ENCODE data around the gene KCND2. TPM values are rescaled to one million over a fixed set of nuclear protein-coding genes. Genes with fewer than 3 reads are reported as not detected.

Gene KCND2
- total RNA-seq, 1 experiment from 2014 or later = 0.33 TPM

DNA sequence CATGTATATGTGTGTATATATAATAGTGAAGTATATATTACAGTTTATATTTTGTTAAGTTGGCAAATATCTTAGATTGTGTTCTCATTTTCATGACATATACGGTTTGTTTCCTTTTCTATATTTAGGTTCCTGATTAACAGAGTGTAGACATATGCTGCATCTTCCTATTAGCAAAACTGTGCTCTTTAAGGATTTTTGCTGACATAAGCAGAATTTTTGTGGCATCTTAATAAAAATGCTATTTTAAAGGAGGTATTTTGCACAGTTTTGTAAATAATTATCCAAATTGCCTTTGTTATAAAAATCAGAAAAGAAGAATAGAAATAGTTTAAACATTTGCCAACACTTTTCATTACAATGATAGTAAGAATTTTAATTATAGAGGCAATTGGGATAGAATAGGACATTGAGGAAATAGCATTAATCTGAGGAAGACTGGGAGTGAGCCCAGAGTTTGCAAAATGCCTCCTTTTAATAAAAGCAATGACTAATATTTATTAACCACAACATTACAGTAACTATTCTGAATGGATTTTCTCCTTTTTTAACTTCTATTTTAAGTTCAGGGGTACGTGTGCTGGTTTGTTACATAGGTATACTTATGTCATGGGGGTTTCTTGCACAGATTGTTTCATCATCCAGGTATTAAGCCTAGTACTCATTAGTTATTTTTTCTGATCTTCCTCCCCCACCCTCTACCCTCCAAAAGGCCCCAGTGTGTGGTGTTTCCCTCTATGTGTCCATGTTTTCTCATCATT is 38.2 kb downstream of the KCND2 start:
- Histone ChIP-seq H3K9me3 (ENCODE audit: low read length) (no peaks in the 10 kb centered on the region), H3K9ac (ENCODE audit: low read length) (no peak overlapping the region), H2AFZ (ENCODE audit: low read length) (no peak overlapping the region), H3K4me3 (ENCODE audit: low read length) (no peak overlapping the region), H3K9me2 (replicated peaks; ENCODE audit: low read length) (no peaks in the 10 kb centered on the region), H3K4me2 (ENCODE audit: low read length) (no peak overlapping the region), H3K27ac (ENCODE audit: low read length) (no peak overlapping the region), H3F3A (ENCODE audit: low read length, unreplicated experiment) (no peaks in the 10 kb centered on the region), H3K27me3 (ENCODE audit: low read length) (no peaks in the 10 kb centered on the region), H4K20me1 (ENCODE audit: low read length) (no peaks in the 10 kb centered on the region), H3K36me3 (ENCODE audit: low read depth, low read length) (no peaks in the 10 kb centered on the region), H3K79me2 (ENCODE audit: low read length) (no peaks in the 10 kb centered on the region), H3K4me1 (ENCODE audit: insufficient read depth, low read length) (no peaks in the 10 kb centered on the region)
- no peak for TF ChIP-seq CTCF (conservative IDR thresholded peaks at IDR 0.05; ENCODE audit: low read depth, low read length)
- no peak for TF ChIP-seq EZH2 (IDR thresholded peaks at IDR 0.05; ENCODE audit: low read length, unreplicated experiment)
- no peak for TF ChIP-seq EZH2phosphoT487 (IDR thresholded peaks at IDR 0.05; ENCODE audit: borderline replicate concordance, low read length)
- intact Hi-C loops (cut with micrococcal nuclease) = no loop called here
- ATAC-seq (no peak), DNase-seq (no peak)
- no TSS peak for BruUV-seq (replicated peaks)
- ChIA-PET CTCF (no interaction called here), POLR2A (ENCODE audit: unreplicated experiment) (no interaction called here)

GRCh38 chr7:120320218-120320961 is 47.4 kb downstream of the KCND2 start:
- Histone ChIP-seq H4K20me1 (ENCODE audit: low read length) (no peaks in the 10 kb centered on the region), H3K4me3 (ENCODE audit: low read length) (no peak overlapping the region), H2AFZ (ENCODE audit: low read length) (no peak overlapping the region), H3K79me2 (ENCODE audit: low read length) (no peaks in the 10 kb centered on the region), H3K27ac (ENCODE audit: low read length) (no peak overlapping the region), H3K9me2 (replicated peaks; ENCODE audit: low read length) (no peaks in the 10 kb centered on the region), H3K36me3 (ENCODE audit: low read depth, low read length) (no peaks in the 10 kb centered on the region), H3K27me3 (ENCODE audit: low read length) (no peaks in the 10 kb centered on the region), H3F3A (ENCODE audit: low read length, unreplicated experiment) (no peaks in the 10 kb centered on the region), H3K9ac (ENCODE audit: low read length) (no peak overlapping the region), H3K4me1 (ENCODE audit: insufficient read depth, low read length) (no peaks in the 10 kb centered on the region), H3K4me2 (ENCODE audit: low read length) (no peak overlapping the region), H3K9me3 (ENCODE audit: low read length) (no peaks in the 10 kb centered on the region)
- POLR2A ChIA-PET (ENCODE audit: unreplicated experiment) = no interaction called here
- intact Hi-C loops (cut with micrococcal nuclease) = no loop called here
- no TSS peak for BruUV-seq (replicated peaks)
- CTCF ChIA-PET = no interaction called here
- ATAC-seq (no peak), DNase-seq (no peak)
- TF ChIP-seq EZH2phosphoT487 (IDR thresholded peaks at IDR 0.05; ENCODE audit: borderline replicate concordance, low read length) (no peak), CTCF (conservative IDR thresholded peaks at IDR 0.05; ENCODE audit: low read depth, low read length) (no peak), EZH2 (IDR thresholded peaks at IDR 0.05; ENCODE audit: low read length, unreplicated experiment) (no peak)

- no peaks in the 10 kb centered on the region for H3F3A ChIP-seq (ENCODE audit: low read length, unreplicated experiment)
- H3K27me3 ChIP-seq (ENCODE audit: low read length) = no peaks in the 10 kb centered on the region
- no peak for TF ChIP-seq EZH2phosphoT487 (IDR thresholded peaks at IDR 0.05; ENCODE audit: borderline replicate concordance, low read length)
- no peak for TF ChIP-seq CTCF (conservative IDR thresholded peaks at IDR 0.05; ENCODE audit: low read depth, low read length)
- TF ChIP-seq EZH2 (IDR thresholded peaks at IDR 0.05; ENCODE audit: low read length, unreplicated experiment) = no peak
- intact Hi-C loops (cut with micrococcal nuclease) = no loop called here
- CTCF ChIA-PET = no interaction called here
- BruUV-seq (replicated peaks) = no TSS peak
- POLR2A ChIA-PET (ENCODE audit: unreplicated experiment) = no interaction called here
- no peak overlapping the region for H3K9ac ChIP-seq (ENCODE audit: low read length)
- no peak overlapping the region for H3K4me3 ChIP-seq (ENCODE audit: low read length)
- DNase-seq (no peak), ATAC-seq (no peak)
- no peaks in the 10 kb centered on the region for H3K9me3 ChIP-seq (ENCODE audit: low read length)
- no peaks in the 10 kb centered on the region for H3K79me2 ChIP-seq (ENCODE audit: low read length)
- no peaks in the 10 kb centered on the region for H3K9me2 ChIP-seq (replicated peaks; ENCODE audit: low read length)
- H4K20me1 ChIP-seq (ENCODE audit: low read length) = no peaks in the 10 kb centered on the region
- H2AFZ ChIP-seq (ENCODE audit: low read length) = no peak overlapping the region
- no peaks in the 10 kb centered on the region for H3K4me1 ChIP-seq (ENCODE audit: insufficient read depth, low read length)
- no peak overlapping the region for H3K4me2 ChIP-seq (ENCODE audit: low read length)
- no peaks in the 10 kb centered on the region for H3K36me3 ChIP-seq (ENCODE audit: low read depth, low read length)
- no peak overlapping the region for H3K27ac ChIP-seq (ENCODE audit: low read length)
These were observed 54.1 kb downstream of the KCND2 start for GRCh38 chr7:120327054-120327453.

Data from PC-3 (cell line).